Chondrocyte (in vitro differentiated cells): ENCODE measurements around the gene HECW1. TPM values are rescaled to one million over a fixed set of nuclear protein-coding genes. Genes with fewer than 3 reads are reported as not detected.
"Not testable (repeated sequence)": the region's sequence is repeated elsewhere in the genome, so short reads cannot be mapped to it uniquely, and the experiment has no call there.

Experiments used
- DNase-seq: peaks from one replicate; pipeline ENCODE4 v3.0.0; 2021; ENCODE audit warnings: mixed read lengths, low spot score
- H3K27ac Mint-ChIP-seq: one replicate; pipeline ENCODE4 v1.8.0; 2021; ENCODE audit warnings: mild to moderate bottlenecking, moderate library complexity, mixed read lengths; ENCODE audit not compliant: unreplicated experiment
- H3K27me3 Mint-ChIP-seq: 2 replicates; pipeline ENCODE4 v1.8.0; 2021; ENCODE audit warnings: low read depth, mixed read lengths
- H3K36me3 Mint-ChIP-seq: 2 replicates; pipeline ENCODE4 v1.8.0; 2021; ENCODE audit warnings: low read depth, mixed read lengths
- H3K4me1 Mint-ChIP-seq: 2 replicates; pipeline ENCODE4 v1.8.0; 2021; ENCODE audit warnings: low read depth, mild to moderate bottlenecking, mixed read lengths
- H3K4me3 Mint-ChIP-seq: one replicate; pipeline ENCODE4 v1.8.0; 2021; ENCODE audit warnings: mild to moderate bottlenecking, moderate library complexity, mixed read lengths; ENCODE audit not compliant: unreplicated experiment
- H3K9me3 Mint-ChIP-seq: 2 replicates; pipeline ENCODE4 v1.8.0; 2021; ENCODE audit warnings: low read depth, mixed read lengths
- total RNA-seq: library from RNA; stranded (reverse); gene quantifications from 3 replicates; pipeline ENCODE4 v1.2.1, GENCODE V29; 2021
- TF ChIP-seq, protein P1 (sequence below): fragments of 200-600 bp; sonication (generic); IDR thresholded peaks from 2 replicates; pipeline ENCODE4 v1.5.0; 2021; ENCODE audit warnings: antibody characterized with exemption, mild to moderate bottlenecking, moderate library complexity

HECW1 gene
- total RNA-seq, 1 donor from 2014 or later = 1.9 TPM

DNA sequence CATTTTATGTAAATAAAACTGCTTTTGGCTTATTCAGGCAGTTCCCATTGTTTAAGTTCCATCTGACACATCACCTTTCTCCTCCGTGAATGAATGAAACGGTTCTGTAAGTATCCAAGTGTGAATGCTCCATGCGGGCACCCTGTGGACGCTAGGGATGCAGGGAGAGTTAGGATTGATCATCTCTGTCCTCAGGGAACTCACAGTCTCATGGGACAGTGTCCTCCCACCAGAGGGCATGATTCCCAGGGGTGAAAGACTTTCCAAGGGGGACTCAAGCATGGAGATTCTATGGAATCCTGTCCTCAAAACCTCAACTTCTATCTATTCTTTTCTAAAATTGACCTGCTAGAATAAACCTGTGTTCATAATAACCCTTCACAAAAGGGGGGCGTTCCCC, 98.8 kb downstream of the HECW1 start:
- H3K9me3 Mint-ChIP-seq = no peaks in the 10 kb centered on the region
- no peak overlapping the region for H3K27ac Mint-ChIP-seq
- H3K36me3 Mint-ChIP-seq = no peaks in the 10 kb centered on the region
- DNase-seq = no peak
- no peaks in the 10 kb centered on the region for H3K27me3 Mint-ChIP-seq
- peaks cover 8% of the 10 kb centered on the region for H3K4me1 Mint-ChIP-seq
- TF ChIP-seq, protein P1, sequence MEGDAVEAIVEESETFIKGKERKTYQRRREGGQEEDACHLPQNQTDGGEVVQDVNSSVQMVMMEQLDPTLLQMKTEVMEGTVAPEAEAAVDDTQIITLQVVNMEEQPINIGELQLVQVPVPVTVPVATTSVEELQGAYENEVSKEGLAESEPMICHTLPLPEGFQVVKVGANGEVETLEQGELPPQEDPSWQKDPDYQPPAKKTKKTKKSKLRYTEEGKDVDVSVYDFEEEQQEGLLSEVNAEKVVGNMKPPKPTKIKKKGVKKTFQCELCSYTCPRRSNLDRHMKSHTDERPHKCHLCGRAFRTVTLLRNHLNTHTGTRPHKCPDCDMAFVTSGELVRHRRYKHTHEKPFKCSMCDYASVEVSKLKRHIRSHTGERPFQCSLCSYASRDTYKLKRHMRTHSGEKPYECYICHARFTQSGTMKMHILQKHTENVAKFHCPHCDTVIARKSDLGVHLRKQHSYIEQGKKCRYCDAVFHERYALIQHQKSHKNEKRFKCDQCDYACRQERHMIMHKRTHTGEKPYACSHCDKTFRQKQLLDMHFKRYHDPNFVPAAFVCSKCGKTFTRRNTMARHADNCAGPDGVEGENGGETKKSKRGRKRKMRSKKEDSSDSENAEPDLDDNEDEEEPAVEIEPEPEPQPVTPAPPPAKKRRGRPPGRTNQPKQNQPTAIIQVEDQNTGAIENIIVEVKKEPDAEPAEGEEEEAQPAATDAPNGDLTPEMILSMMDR = peak; percentile 13
- H3K4me3 Mint-ChIP-seq = no peak overlapping the region

DNA sequence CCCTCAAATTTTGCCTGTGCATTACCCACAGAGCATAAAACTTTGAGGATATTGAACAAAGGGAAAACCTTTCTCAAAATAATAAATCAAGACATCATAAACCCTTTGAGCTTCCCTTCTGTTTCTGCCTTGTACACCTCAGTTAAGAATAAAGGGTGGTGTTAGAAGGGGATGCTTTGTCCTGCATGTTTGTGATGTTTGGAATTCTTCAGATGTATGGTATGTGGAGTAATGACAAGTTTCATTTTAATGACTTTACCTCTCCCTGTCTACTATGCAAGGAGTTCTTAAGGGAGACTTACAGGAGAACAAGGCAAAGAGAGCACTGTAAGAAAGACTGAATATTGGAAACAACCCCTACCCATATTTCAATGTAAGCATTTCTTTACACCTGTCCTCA, 99.2 kb downstream of the HECW1 start:
- H3K4me1 Mint-ChIP-seq = peaks cover 8% of the 10 kb centered on the region
- no peaks in the 10 kb centered on the region for H3K36me3 Mint-ChIP-seq
- H3K27ac Mint-ChIP-seq = no peak overlapping the region
- H3K9me3 Mint-ChIP-seq = no peaks in the 10 kb centered on the region
- DNase-seq = no peak
- TF ChIP-seq, protein P1 = no peak
- H3K27me3 Mint-ChIP-seq = no peaks in the 10 kb centered on the region
- H3K4me3 Mint-ChIP-seq = no peak overlapping the region

DNA sequence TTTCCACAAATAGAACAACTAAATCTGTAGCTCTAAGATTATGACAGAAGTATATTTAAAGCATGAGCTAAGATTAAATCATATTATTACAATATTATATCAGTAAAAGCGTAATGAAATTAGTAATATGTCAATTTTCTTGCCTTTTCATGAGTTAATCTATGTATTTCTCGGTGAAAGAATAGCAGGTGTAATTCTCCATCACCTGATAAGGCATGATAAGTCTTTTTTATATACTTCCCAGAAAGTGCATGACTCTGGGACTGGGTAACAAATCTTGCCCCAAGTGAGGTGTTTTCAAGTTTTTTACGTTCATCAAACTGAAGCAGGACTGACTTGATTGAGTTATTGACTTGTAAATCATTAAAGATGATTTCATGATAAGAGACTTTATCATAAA, 100.5 kb downstream of the HECW1 start:
- Mint-ChIP-seq H3K27ac (no peak overlapping the region), H3K4me1 (peaks cover 8% of the 10 kb centered on the region), H3K36me3 (no peaks in the 10 kb centered on the region), H3K27me3 (no peaks in the 10 kb centered on the region), H3K9me3 (no peaks in the 10 kb centered on the region), H3K4me3 (no peak overlapping the region)
- DNase-seq = no peak
- TF ChIP-seq, protein P1 = no peak

DNA sequence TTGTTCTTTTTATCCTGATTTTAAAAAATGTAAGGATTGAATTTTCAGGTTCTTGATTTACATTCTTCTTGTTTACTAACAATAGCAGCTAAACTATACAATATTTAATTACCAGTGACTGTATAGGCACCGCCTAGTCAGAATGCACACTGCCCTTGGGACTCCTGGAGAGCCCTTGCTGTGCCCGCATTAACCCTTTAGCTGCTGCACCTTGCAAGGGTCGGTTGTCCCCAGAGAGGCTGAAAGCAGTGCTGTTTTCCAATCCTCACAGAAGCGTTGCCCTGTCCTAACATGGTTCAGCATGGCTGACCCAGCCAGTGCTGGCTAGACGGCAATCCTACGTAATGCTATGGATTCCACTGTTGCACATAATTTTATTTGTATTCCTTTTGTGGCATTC, 102.6 kb downstream of the HECW1 start:
- Mint-ChIP-seq H3K4me3 (no peak overlapping the region), H3K36me3 (no peaks in the 10 kb centered on the region), H3K9me3 (no peaks in the 10 kb centered on the region), H3K27ac (no peak overlapping the region), H3K4me1 (peaks cover 8% of the 10 kb centered on the region), H3K27me3 (no peaks in the 10 kb centered on the region)
- no peak for DNase-seq
- TF ChIP-seq, protein P1 = no peak

DNA sequence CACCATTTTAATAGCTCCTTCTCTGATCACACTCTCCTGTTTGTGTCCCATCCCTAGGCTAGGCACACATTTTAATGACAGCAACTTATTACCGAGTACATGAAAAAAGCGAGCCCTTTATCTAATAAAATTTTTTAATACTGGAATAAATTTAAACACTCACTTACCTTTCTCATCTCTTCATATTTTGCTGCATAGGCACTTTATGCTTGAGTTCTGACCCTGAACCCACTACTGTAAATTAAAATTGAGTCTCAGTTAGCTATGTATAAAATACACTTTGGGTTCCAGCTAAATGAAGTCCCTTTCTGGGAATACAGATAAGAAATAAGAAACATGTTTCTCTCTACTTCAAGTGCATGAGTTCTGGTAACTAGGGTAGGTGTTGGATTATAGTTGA, 104.6 kb downstream of the HECW1 start:
- TF ChIP-seq, protein P1 = no peak
- H3K27me3 Mint-ChIP-seq = no peaks in the 10 kb centered on the region
- no peak overlapping the region for H3K4me3 Mint-ChIP-seq
- H3K27ac Mint-ChIP-seq = no peak overlapping the region
- DNase-seq = no peak
- H3K36me3 Mint-ChIP-seq = no peaks in the 10 kb centered on the region
- no peaks in the 10 kb centered on the region for H3K4me1 Mint-ChIP-seq
- no peaks in the 10 kb centered on the region for H3K9me3 Mint-ChIP-seq

DNA sequence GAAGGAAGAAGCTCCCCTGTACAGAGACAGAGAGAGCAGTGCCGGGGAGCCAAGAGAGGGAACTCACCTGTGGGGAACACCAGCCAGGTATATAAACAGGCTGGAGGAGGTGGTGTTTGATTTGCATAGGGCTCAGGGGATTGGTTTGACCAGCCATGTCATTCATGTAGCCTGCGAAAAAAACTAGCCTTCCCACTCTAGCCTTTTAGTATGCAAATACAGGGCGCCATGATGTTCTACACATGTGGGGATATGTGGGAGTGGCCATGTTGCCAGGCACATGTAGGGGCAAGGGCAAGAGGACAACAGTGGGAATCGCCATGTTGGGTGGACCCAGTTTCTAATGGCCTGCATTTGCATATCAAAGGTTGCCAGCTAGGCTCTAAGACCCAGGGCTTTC, 106.5 kb downstream of the HECW1 start:
- not testable (repeated sequence) for H3K27me3 Mint-ChIP-seq, H3K4me3 Mint-ChIP-seq, DNase-seq, H3K36me3 Mint-ChIP-seq, H3K27ac Mint-ChIP-seq, H3K4me1 Mint-ChIP-seq, H3K9me3 Mint-ChIP-seq
